Left forelimb (tissue), 1 donor: Measurements from ENCODE around the gene PC.
"Not testable (repeated sequence)": the region's sequence is repeated elsewhere in the genome, so short reads cannot be mapped to it uniquely, and the experiment has no call there.

ENCODE experiments used
- DNase-seq: peaks from one replicate; pipeline ENCODE4 v3.0.0-alpha.2; 2018; ENCODE audit warnings: low spot score

Gene PC

GRCh38 chr11:66842896-66843775, 115.0 kb downstream of the PC start, which contains the start of gene RCE1:
Gene RCE1 (plus strand): TSS chr11:66843441. CDS start chr11:66843456, 15 bp downstream.
- DNase-seq, result peak; percentile 96

- no peak for DNase-seq
Measured at GRCh38 chr11:66842501-66842895, 115.7 kb downstream of the PC start.

GRCh38 chr11:66841861-66842260, 116.3 kb downstream of the PC start:
- no peak for DNase-seq

- DNase-seq, result no peak
Measured at GRCh38 chr11:66840317-66841091, 117.7 kb downstream of the PC start.

GRCh38 chr11:66835768-66836405, 122.3 kb downstream of the PC start:
- DNase-seq, result no peak

- no peak for DNase-seq
Measured at GRCh38 chr11:66834943-66835342, 123.2 kb downstream of the PC start.

- DNase-seq, result no peak
Measured at GRCh38 chr11:66834539-66834845, 123.7 kb downstream of the PC start.

- DNase-seq, result not testable (repeated sequence)
Measured at GRCh38 chr11:66824573-66824972, 133.6 kb downstream of the PC start.

GRCh38 chr11:66823700-66824099, 134.5 kb downstream of the PC start:
- no peak for DNase-seq

- DNase-seq, result no peak
Measured at GRCh38 chr11:66820901-66821300, 137.3 kb downstream of the PC start.

GRCh38 chr11:66820381-66820780, 137.8 kb downstream of the PC start:
- DNase-seq, result no peak

GRCh38 chr11:66818231-66818955, 139.8 kb downstream of the PC start:
- no peak for DNase-seq

GRCh38 chr11:66815646-66816045, 142.5 kb downstream of the PC start:
- DNase-seq, result no peak

- DNase-seq, result no peak
Measured at GRCh38 chr11:66814678-66815077, 143.5 kb downstream of the PC start.

- DNase-seq, result no peak
Measured at GRCh38 chr11:66810576-66811185, 147.5 kb downstream of the PC start.

- no peak for DNase-seq
Measured at GRCh38 chr11:66809592-66809991, 148.6 kb downstream of the PC start.

- DNase-seq, result no peak
Measured at GRCh38 chr11:66800720-66801428, 157.3 kb downstream of the PC start.

GRCh38 chr11:66799815-66800214, 158.4 kb downstream of the PC start:
- DNase-seq, result not testable (repeated sequence)
